GM12892 (cell line): Measurements from ENCODE around the gene DRAM2.
A peak's percentile ranks its signal among the peaks of the same experiment; 100 is the strongest.
"Not testable (repeated sequence)": the region's sequence is repeated elsewhere in the genome, so short reads cannot be mapped to it uniquely, and the experiment has no call there.

Experiments used
- DNase-seq: peaks from one replicate; pipeline ENCODE4 v3.0.0; 2011; ENCODE audit not compliant: insufficient read length
- FAIRE-seq: peaks from 2 replicates; lab custom pipeline; 2011; peaks lifted over from hg19 to GRCh38; lab: Jason Lieb, UNC
- POLR2A ChIP-seq: IDR thresholded peaks from 2 replicates; pipeline ENCODE4 v1.6.1; 2011; ENCODE audit warnings: low read depth, low read length, control low read depth
- POLR2AphosphoS5 ChIP-seq: IDR thresholded peaks from 2 replicates; pipeline ENCODE4 v1.6.1; 2011; ENCODE audit warnings: low read depth, low read length, control low read depth
- TAF1 ChIP-seq: IDR thresholded peaks from 2 replicates; pipeline ENCODE4 v1.6.1; 2011; ENCODE audit warnings: low read depth, mild to moderate bottlenecking, control low read depth, low read length, borderline replicate concordance

Gene DRAM2

GRCh38 chr1:111101854-111102642 is 37.8 kb downstream of the DRAM2 start:
- DNase-seq: no peak
- TF ChIP-seq TAF1: no peak
- TF ChIP-seq POLR2A: no peak
- FAIRE-seq: no peak

- no peak for TF ChIP-seq POLR2AphosphoS5
- no peak for TF ChIP-seq POLR2A
- TF ChIP-seq TAF1: no peak
- no peak for FAIRE-seq
- DNase-seq: no peak
Measured at GRCh38 chr1:111099289-111099688, 40.6 kb downstream of the DRAM2 start.

GRCh38 chr1:111097356-111098099 is 42.4 kb downstream of the DRAM2 start:
- no peak for DNase-seq
- TF ChIP-seq TAF1: no peak
- no peak for TF ChIP-seq POLR2AphosphoS5
- TF ChIP-seq POLR2A: no peak
- FAIRE-seq: no peak

GRCh38 chr1:111095421-111095820 is 44.5 kb downstream of the DRAM2 start:
- FAIRE-seq, DNase-seq: not testable (repeated sequence)

GRCh38 chr1:111089638-111090037 is 50.3 kb downstream of the DRAM2 start:
- TF ChIP-seq POLR2AphosphoS5 (no peak), POLR2A (no peak), TAF1 (no peak)
- no peak for DNase-seq
- no peak for FAIRE-seq

- no peak for TF ChIP-seq POLR2AphosphoS5
- TF ChIP-seq TAF1: no peak
- no peak for TF ChIP-seq POLR2A
- DNase-seq: no peak
- FAIRE-seq: no peak
Measured at GRCh38 chr1:111085676-111086075, 54.2 kb downstream of the DRAM2 start.

GRCh38 chr1:111084999-111085398 is 54.9 kb downstream of the DRAM2 start:
- no peak for DNase-seq
- FAIRE-seq: no peak

GRCh38 chr1:111082421-111083203 is 57.3 kb downstream of the DRAM2 start:
- peak; percentile 67 for FAIRE-seq
- TF ChIP-seq TAF1: no peak
- no peak for TF ChIP-seq POLR2A
- TF ChIP-seq POLR2AphosphoS5: no peak
- no peak for DNase-seq

More at GRCh38 chr1:111084999-111085398, 54.9 kb downstream of the DRAM2 start:
- TF ChIP-seq POLR2A (no peak), POLR2AphosphoS5 (no peak), TAF1 (no peak)

- not testable (repeated sequence) for FAIRE-seq
Measured at GRCh38 chr1:111079329-111079728, 60.6 kb downstream of the DRAM2 start.

GRCh38 chr1:111077312-111077711 is 62.6 kb downstream of the DRAM2 start:
- not testable (repeated sequence) for DNase-seq, FAIRE-seq

More at GRCh38 chr1:111079329-111079728, 60.6 kb downstream of the DRAM2 start:
- not testable (repeated sequence) for DNase-seq
